Activated naive CD4-positive, alpha-beta T cell treated with anti-CD3 and anti-CD28 coated beads, Interleukin-2, amount 50 U/mL, for 16 hours (primary cell): ENCODE results near the gene KASH5.

Experiments used
- DNase-seq: peaks from one replicate; pipeline ENCODE4 v3.0.0-alpha.2; 2020

Gene KASH5

GRCh38 chr19:49461656-49462055, 73.6 kb downstream of the KASH5 start:
- DNase-seq: no peak

DNA sequence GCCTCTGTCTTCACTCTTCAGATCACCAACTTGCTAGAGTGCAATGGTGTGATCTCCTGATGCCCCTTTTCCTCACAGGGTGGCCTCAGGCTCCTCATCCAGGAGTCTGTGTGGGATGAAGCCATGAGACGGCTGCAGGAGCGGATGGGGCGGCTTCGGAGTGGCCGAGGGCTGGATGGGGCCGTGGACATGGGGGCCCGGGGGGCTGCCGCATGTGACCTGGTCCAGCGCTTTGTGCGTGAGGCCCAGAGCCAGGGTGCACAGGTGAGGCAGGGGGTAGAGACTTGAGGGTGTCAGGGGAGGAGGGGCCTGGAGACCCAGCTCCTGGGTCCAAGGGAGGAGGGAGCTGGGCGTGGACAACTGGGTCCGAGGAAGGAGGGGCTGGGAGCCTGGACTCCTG, 74.4 kb downstream of the KASH5 start:
- DNase-seq: no peak

DNA sequence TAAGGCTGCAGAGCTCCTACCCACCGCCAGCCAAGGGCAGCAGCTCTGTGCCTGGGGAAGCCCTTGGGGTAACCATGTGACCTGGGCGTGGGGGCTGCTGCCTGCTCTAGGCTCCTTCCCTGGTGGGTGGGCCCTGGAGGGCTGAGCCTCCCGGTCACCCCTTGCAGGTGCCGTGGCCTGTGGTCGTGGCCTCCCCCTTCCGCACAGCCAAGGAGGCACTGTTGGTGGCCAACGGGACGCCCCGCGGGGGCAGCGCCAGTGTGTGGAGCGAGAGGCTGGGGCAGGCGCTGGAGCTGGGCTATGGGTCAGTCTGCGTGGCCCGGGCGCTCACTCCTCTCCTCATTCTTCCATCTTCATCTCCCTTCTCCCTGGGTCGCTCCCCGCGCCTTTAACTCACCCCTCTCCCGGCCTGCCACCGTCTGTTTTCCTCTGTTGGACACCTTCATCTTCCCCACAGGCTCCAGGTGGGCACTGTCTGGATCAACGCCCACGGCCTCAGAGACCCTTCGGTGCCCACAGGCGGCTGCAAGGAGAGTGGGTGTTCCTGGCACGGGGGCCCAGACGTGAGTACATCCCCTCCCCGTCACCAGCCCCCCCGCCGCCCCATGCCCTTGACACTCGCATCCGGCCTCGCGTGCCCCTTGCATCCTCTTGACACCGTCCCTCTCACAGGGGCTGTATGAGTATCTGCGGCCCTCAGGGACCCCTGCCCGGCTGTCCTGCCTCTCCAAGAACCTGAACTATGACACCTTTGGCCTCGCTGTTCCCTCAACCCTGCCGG, 76.1 kb downstream of the KASH5 start:
- DNase-seq: no peak

- DNase-seq: no peak
These were observed 77.3 kb downstream of the KASH5 start for GRCh38 chr19:49465371-49465770.
